ENCODE results near the gene AVP.

The AVP gene

GRCh38 chr20:3040086-3040485 is 44.4 kb downstream of the AVP start:
- no peak overlapping the region for H3K27ac ChIP-seq
- no peak for TF ChIP-seq ZFX (IDR thresholded peaks at IDR 0.05)
- TF ChIP-seq CTCF (conservative IDR thresholded peaks at IDR 0.05): no peak

- TF ChIP-seq CTCF (conservative IDR thresholded peaks at IDR 0.05) (no peak), ZFX (IDR thresholded peaks at IDR 0.05) (no peak)
- no peak overlapping the region for H3K27ac ChIP-seq
These were observed 45.1 kb downstream of the AVP start for GRCh38 chr20:3039426-3039825.

- H3K27ac ChIP-seq: no peak overlapping the region
- TF ChIP-seq ZFX (IDR thresholded peaks at IDR 0.05) (no peak), CTCF (conservative IDR thresholded peaks at IDR 0.05) (no peak)
These were observed 46.1 kb downstream of the AVP start for GRCh38 chr20:3038454-3038853.

GRCh38 chr20:3037654-3038053 is 46.9 kb downstream of the AVP start:
- H3K27ac ChIP-seq: no peak overlapping the region
- no peak for TF ChIP-seq ZFX (IDR thresholded peaks at IDR 0.05)
- TF ChIP-seq CTCF (conservative IDR thresholded peaks at IDR 0.05): no peak

- TF ChIP-seq CTCF (conservative IDR thresholded peaks at IDR 0.05): no peak
- TF ChIP-seq ZFX (IDR thresholded peaks at IDR 0.05): no peak
- H3K27ac ChIP-seq: no peak overlapping the region
These were observed 51.9 kb downstream of the AVP start for GRCh38 chr20:3032624-3033023.
